Stomach (tissue), 4 donors: ENCODE results near the gene MGME1.

Experiments used
- EP300 ChIP-seq: sonication (generic); formaldehyde crosslinking; IDR thresholded peaks from one replicate; pipeline ENCODE4 v1.6.1; 2017; ENCODE audit warnings: antibody characterized with exemption
- POLR2A ChIP-seq, 4 donors: fragments of 450-650 bp; IDR thresholded peaks; one replicate each; pipeline ENCODE4 v1.6.1; 2016; ENCODE audit warnings: antibody characterized with exemption in 4 of 4, control low read depth in 2 of 4, mild to moderate bottlenecking in 1 of 4, moderate library complexity in 1 of 4
- TF ChIP-seq, protein P1 (sequence below), 7 experiments: fragments of 450-650 bp in 4 of 7; fragments of 200-600 bp in 3 of 7; sonication (generic) in 3 of 7; IDR thresholded peaks; one replicate each; pipeline ENCODE4 v1.5.1; 2016 to 2019; ENCODE audit warnings: antibody characterized with exemption in 7 of 7, control low read depth in 2 of 7, mild to moderate bottlenecking in 1 of 7

- TF ChIP-seq POLR2A (IDR thresholded peaks at IDR 0.05) (no peak), EP300 (no peak)
- TF ChIP-seq, protein P1, sequence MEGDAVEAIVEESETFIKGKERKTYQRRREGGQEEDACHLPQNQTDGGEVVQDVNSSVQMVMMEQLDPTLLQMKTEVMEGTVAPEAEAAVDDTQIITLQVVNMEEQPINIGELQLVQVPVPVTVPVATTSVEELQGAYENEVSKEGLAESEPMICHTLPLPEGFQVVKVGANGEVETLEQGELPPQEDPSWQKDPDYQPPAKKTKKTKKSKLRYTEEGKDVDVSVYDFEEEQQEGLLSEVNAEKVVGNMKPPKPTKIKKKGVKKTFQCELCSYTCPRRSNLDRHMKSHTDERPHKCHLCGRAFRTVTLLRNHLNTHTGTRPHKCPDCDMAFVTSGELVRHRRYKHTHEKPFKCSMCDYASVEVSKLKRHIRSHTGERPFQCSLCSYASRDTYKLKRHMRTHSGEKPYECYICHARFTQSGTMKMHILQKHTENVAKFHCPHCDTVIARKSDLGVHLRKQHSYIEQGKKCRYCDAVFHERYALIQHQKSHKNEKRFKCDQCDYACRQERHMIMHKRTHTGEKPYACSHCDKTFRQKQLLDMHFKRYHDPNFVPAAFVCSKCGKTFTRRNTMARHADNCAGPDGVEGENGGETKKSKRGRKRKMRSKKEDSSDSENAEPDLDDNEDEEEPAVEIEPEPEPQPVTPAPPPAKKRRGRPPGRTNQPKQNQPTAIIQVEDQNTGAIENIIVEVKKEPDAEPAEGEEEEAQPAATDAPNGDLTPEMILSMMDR (IDR thresholded peaks at IDR 0.05) = no peak
Measured at GRCh38 chr20:17944854-17945474, 23.9 kb upstream of the MGME1 start.
